Ishikawa (cell line): ENCODE results near the gene TBCE.

ENCODE experiments used
- CEBPB ChIP-seq: IDR thresholded peaks from 2 replicates; pipeline ENCODE4 v1.6.1; 2012
- CREB1 ChIP-seq: IDR thresholded peaks from 2 replicates; pipeline ENCODE4 v1.6.1; 2012; ENCODE audit warnings: low read depth
- EGR1 ChIP-seq: IDR thresholded peaks from 2 replicates; pipeline ENCODE4 v1.6.1; 2012
- EP300 ChIP-seq: IDR thresholded peaks from 2 replicates; pipeline ENCODE4 v1.6.1; 2012; ENCODE audit warnings: borderline replicate concordance
- NFIC ChIP-seq: IDR thresholded peaks from 2 replicates; pipeline ENCODE4 v1.6.1; 2012
- RAD21 ChIP-seq: IDR thresholded peaks from 2 replicates; pipeline ENCODE4 v1.6.1; 2012; ENCODE audit warnings: low read depth
- REST ChIP-seq: IDR thresholded peaks from 2 replicates; pipeline ENCODE4 v1.6.1; 2012; ENCODE audit warnings: low read depth, mild to moderate bottlenecking
- TAF1 ChIP-seq: IDR thresholded peaks from 2 replicates; pipeline ENCODE4 v1.6.1; 2012; ENCODE audit warnings: low read depth, mild to moderate bottlenecking
- TCF12 ChIP-seq: IDR thresholded peaks from 2 replicates; pipeline ENCODE4 v1.6.1; 2012; ENCODE audit warnings: low read depth
- USF1 ChIP-seq: IDR thresholded peaks from 2 replicates; pipeline ENCODE4 v1.6.1; 2012
- YY1 ChIP-seq: IDR thresholded peaks from 2 replicates; pipeline ENCODE4 v1.6.1; 2012; ENCODE audit warnings: low read depth
- ZBTB7A ChIP-seq: IDR thresholded peaks from 2 replicates; pipeline ENCODE4 v1.6.1; 2012; ENCODE audit warnings: low read depth
- TF ChIP-seq, protein P1 (sequence below): IDR thresholded peaks from 2 replicates; pipeline ENCODE4 v1.6.1; 2012

DNA sequence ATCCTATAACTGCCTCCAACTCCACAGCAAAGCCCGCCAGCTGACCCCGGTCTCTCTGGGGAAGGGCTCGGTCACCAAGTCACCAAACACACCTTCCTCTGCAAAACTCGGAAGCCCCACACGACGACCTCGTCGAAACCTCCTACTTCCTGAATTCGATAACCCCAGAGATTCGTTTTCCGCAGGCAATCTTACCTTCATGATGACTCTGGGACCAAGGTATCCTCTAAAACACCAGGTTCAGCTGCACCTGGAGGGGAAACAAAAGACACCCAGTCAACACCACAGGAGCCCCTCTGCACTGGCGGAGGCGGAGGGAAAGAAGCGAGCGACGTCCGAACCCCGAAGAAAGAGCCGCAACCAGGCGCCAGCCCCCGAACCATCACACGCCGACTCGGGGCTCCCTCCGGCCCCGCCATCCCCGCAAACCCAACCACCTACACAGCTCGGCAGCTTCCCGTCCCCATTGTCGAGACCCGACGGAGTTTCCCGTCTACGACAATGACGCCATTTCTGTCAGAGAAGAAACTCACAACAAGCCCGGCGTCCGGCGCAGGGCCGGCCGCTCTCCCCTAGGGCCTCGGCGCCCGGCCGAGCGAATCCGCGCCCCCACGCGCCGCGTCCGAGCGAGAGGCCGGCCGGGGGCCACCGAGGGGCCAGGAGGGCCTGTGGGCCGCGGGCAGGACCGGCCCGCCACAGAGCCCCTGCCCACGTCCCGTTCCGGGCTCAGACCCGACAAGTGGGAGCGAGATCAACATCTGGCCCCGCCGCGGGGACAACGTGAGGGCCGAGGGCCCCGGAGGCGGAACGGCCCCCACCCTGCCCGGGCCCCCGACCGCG, 40.3 kb upstream of the TBCE start:
- TF ChIP-seq RAD21 (peak; percentile 2; the same call in 1 of the 2 replicates), CEBPB (no peak), EP300 (no peak), YY1 (peak; percentile 42; the same call in 1 of the 2 replicates), NFIC (no peak), EGR1 (no peak), TCF12 (no peak), REST (no peak), TAF1 (no peak), CREB1 (no peak), ZBTB7A (no peak), USF1 (no peak)
- TF ChIP-seq, protein P1, sequence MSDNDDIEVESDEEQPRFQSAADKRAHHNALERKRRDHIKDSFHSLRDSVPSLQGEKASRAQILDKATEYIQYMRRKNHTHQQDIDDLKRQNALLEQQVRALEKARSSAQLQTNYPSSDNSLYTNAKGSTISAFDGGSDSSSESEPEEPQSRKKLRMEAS, result no peak
